Astrocyte (in vitro differentiated cells and primary cell): ENCODE results near the gene FUT8. TPM values are rescaled to one million over a fixed set of nuclear protein-coding genes. Genes with fewer than 3 reads are reported as not detected.

Source experiments
- DNase-seq: peaks from one replicate; pipeline ENCODE4 v3.0.0-alpha.2; 2010; ENCODE audit warnings: low read depth
- FAIRE-seq: peaks from 2 replicates; lab custom pipeline; 2011; peaks lifted over from hg19 to GRCh38; lab: Jason Lieb, UNC
- H2AFZ ChIP-seq: 2 replicates; pipeline ENCODE4 v1.6.0; 2012; ENCODE audit warnings: low read depth, low read length, inconsistent platforms
- H3K27ac ChIP-seq: 2 replicates; pipeline ENCODE4 v1.5.1; 2011; ENCODE audit warnings: low read depth, low read length, inconsistent platforms
- H3K27me3 ChIP-seq: 2 replicates; pipeline ENCODE4 v1.6.0; 2011; ENCODE audit warnings: low read length, inconsistent platforms; ENCODE audit not compliant: insufficient read depth
- H3K36me3 ChIP-seq: 2 replicates; pipeline ENCODE4 v1.5.1; 2011; ENCODE audit warnings: low read length, inconsistent platforms; ENCODE audit not compliant: insufficient read depth
- H3K4me1 ChIP-seq: 2 replicates; pipeline ENCODE4 v1.5.1; 2011; ENCODE audit warnings: low read length, inconsistent platforms; ENCODE audit not compliant: insufficient read depth
- H3K4me2 ChIP-seq: 2 replicates; pipeline ENCODE4 v1.6.0; 2012; ENCODE audit warnings: low read length, inconsistent platforms
- H3K4me3 ChIP-seq: 2 replicates; pipeline ENCODE4 v1.5.1; 2011; ENCODE audit warnings: low read depth, mild to moderate bottlenecking, low read length, inconsistent platforms; ENCODE audit not compliant: insufficient read depth
- H3K79me2 ChIP-seq: 2 replicates; pipeline ENCODE4 v1.6.0; 2012; ENCODE audit warnings: mild to moderate bottlenecking, low read length, inconsistent platforms; ENCODE audit not compliant: insufficient read depth
- H3K9ac ChIP-seq: 2 replicates; pipeline ENCODE4 v1.6.0; 2012; ENCODE audit warnings: mild to moderate bottlenecking, low read length, inconsistent platforms
- H3K9me3 ChIP-seq: 2 replicates; pipeline ENCODE4 v1.5.1; 2012; ENCODE audit warnings: low read depth, mild to moderate bottlenecking, low read length, inconsistent platforms; ENCODE audit not compliant: insufficient read depth
- H4K20me1 ChIP-seq: 2 replicates; pipeline ENCODE4 v1.6.0; 2012; ENCODE audit warnings: low read length, inconsistent platforms; ENCODE audit not compliant: insufficient read depth
- H3K27ac Mint-ChIP-seq: one replicate; pipeline ENCODE4 v1.8.0; 2021; ENCODE audit warnings: mild to moderate bottlenecking, mixed read lengths; ENCODE audit not compliant: unreplicated experiment
- H3K27me3 Mint-ChIP-seq: one replicate; pipeline ENCODE4 v1.8.0; 2021; ENCODE audit warnings: low read depth, mixed read lengths; ENCODE audit not compliant: unreplicated experiment
- H3K36me3 Mint-ChIP-seq: one replicate; pipeline ENCODE4 v1.8.0; 2021; ENCODE audit warnings: low read depth, mixed read lengths; ENCODE audit not compliant: unreplicated experiment
- H3K4me1 Mint-ChIP-seq: one replicate; pipeline ENCODE4 v1.8.0; 2021; ENCODE audit warnings: low read depth, mixed read lengths; ENCODE audit not compliant: unreplicated experiment
- H3K4me3 Mint-ChIP-seq: one replicate; pipeline ENCODE4 v1.8.0; 2021; ENCODE audit warnings: mild to moderate bottlenecking, moderate library complexity, mixed read lengths; ENCODE audit not compliant: unreplicated experiment
- H3K9me3 Mint-ChIP-seq: one replicate; pipeline ENCODE4 v1.8.0; 2021; ENCODE audit warnings: mild to moderate bottlenecking, mixed read lengths; ENCODE audit not compliant: unreplicated experiment
- EZH2 ChIP-seq: IDR thresholded peaks from 2 replicates; pipeline ENCODE4 v1.6.1; 2012; ENCODE audit warnings: mild to moderate bottlenecking, low read length, inconsistent platforms; ENCODE audit not compliant: insufficient read depth
- total RNA-seq: library from RNA; stranded (reverse); gene quantifications from 2 replicates; pipeline ENCODE4 v1.2.1, GENCODE V29; 2021
- TF ChIP-seq, protein P1 (sequence below): IDR thresholded peaks from 2 replicates; pipeline ENCODE4 v1.5.1; 2011; ENCODE audit warnings: low read depth, mild to moderate bottlenecking, inconsistent platforms, low read length, moderate library complexity; ENCODE audit not compliant: insufficient read depth

The FUT8 gene
- total RNA-seq, 1 donor from 2014 or later = 52.7 TPM

DNA sequence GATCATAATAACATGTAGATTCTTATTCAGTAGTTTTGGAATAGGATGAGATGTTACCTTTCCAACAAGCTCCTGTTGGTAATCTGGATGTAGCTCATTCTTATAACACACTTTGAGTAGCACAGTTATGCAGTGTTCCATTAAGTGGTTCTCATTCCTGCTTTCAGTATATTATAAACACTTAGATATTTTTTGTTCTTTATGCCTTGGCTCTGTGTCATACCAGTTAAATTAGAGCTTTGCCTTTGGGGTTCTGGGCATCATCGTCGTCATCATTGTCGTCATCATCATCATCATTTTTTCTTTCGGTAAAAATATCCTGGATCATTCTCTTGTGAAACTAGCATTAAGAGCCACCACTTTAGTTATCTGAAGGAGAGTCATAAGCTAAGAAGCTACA, 87.5 kb downstream of the FUT8 start:
- TF ChIP-seq EZH2 = no peak
- TF ChIP-seq, protein P1, sequence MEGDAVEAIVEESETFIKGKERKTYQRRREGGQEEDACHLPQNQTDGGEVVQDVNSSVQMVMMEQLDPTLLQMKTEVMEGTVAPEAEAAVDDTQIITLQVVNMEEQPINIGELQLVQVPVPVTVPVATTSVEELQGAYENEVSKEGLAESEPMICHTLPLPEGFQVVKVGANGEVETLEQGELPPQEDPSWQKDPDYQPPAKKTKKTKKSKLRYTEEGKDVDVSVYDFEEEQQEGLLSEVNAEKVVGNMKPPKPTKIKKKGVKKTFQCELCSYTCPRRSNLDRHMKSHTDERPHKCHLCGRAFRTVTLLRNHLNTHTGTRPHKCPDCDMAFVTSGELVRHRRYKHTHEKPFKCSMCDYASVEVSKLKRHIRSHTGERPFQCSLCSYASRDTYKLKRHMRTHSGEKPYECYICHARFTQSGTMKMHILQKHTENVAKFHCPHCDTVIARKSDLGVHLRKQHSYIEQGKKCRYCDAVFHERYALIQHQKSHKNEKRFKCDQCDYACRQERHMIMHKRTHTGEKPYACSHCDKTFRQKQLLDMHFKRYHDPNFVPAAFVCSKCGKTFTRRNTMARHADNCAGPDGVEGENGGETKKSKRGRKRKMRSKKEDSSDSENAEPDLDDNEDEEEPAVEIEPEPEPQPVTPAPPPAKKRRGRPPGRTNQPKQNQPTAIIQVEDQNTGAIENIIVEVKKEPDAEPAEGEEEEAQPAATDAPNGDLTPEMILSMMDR = no peak
- DNase-seq (no peak), FAIRE-seq (peak; percentile 9)
- Histone ChIP-seq H3K36me3 (no peaks in the 10 kb centered on the region), H3K4me2 (no peak overlapping the region), H3K79me2 (peaks cover 83% of the 10 kb centered on the region), H3K4me1 (peaks cover 3% of the 10 kb centered on the region), H3K27ac (no peak overlapping the region), H2AFZ (no peak overlapping the region), H3K9me3 (no peaks in the 10 kb centered on the region), H4K20me1 (peaks cover 23% of the 10 kb centered on the region), H3K4me3 (no peak overlapping the region), H3K9ac (no peak overlapping the region), H3K27me3 (no peaks in the 10 kb centered on the region)
- Mint-ChIP-seq H3K9me3 (no peaks in the 10 kb centered on the region), H3K36me3 (peaks cover 2% of the 10 kb centered on the region), H3K4me3 (no peak overlapping the region), H3K27ac (no peak overlapping the region), H3K4me1 (peaks cover 7% of the 10 kb centered on the region), H3K27me3 (no peaks in the 10 kb centered on the region)

DNA sequence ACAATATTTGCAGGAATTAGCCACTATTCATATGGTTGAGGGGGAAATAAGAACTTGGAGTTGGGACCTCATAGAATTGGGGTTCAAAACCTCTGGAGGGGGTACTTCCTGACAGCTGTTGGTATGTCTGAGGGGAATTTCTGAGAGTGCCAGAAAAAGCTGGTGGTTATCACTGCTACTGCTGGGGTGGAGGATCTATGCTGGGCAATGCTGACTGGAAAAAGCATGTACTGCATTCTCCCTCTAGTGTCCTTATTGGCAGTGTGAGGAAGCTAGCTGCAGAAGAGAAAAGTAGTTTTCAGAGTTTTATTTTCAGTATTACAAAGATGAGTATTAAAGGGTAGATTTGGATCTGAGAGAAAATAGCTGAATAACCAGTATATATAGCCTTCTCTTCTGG, 88.8 kb downstream of the FUT8 start:
- Mint-ChIP-seq H3K4me3 (no peak overlapping the region), H3K36me3 (peaks cover under 1% of the 10 kb centered on the region), H3K27ac (no peak overlapping the region), H3K27me3 (no peaks in the 10 kb centered on the region), H3K9me3 (no peaks in the 10 kb centered on the region), H3K4me1 (peaks cover 7% of the 10 kb centered on the region)
- no peak overlapping the region for H3K27ac ChIP-seq
- H3K9ac ChIP-seq = no peak overlapping the region
- H2AFZ ChIP-seq = no peak overlapping the region
- H3K36me3 ChIP-seq = no peaks in the 10 kb centered on the region
- DNase-seq = no peak
- FAIRE-seq = no peak
- H4K20me1 ChIP-seq = peaks cover 23% of the 10 kb centered on the region
- TF ChIP-seq EZH2 = no peak
- TF ChIP-seq, protein P1 = no peak
- H3K4me1 ChIP-seq = peaks cover 3% of the 10 kb centered on the region
- H3K9me3 ChIP-seq = no peaks in the 10 kb centered on the region
- H3K79me2 ChIP-seq = peaks cover 83% of the 10 kb centered on the region
- no peak overlapping the region for H3K4me3 ChIP-seq
- H3K27me3 ChIP-seq = no peaks in the 10 kb centered on the region
- H3K4me2 ChIP-seq = no peak overlapping the region

DNA sequence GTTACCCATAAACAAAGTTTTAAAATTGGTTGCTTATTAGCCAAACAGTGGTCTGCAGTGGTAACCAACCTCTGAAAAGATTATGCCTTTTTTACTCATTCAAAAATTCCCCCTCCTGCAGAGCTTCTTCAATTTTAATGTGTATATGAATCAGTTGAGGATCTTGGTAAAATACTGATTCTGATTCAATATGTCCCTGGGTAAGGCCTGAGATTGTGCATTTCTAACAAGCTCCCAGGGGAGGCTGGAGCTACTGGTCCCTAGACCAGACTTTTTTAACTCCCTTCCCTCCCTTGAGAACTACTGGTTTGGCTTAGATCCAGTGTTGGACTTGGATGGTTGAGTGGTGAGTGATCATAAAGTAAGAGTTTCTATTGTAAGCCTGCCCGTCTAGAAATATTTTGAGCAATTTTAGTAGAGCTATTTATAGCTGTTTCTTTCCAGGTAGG, 90.2 kb downstream of the FUT8 start:
- Histone ChIP-seq H4K20me1 (peaks cover 29% of the 10 kb centered on the region), H2AFZ (no peak overlapping the region), H3K4me1 (peaks cover 3% of the 10 kb centered on the region), H3K4me2 (peak overlapping the region; percentile 8), H3K9me3 (no peaks in the 10 kb centered on the region), H3K27ac (no peak overlapping the region), H3K4me3 (no peak overlapping the region), H3K9ac (no peak overlapping the region), H3K27me3 (no peaks in the 10 kb centered on the region), H3K36me3 (no peaks in the 10 kb centered on the region), H3K79me2 (peaks cover 86% of the 10 kb centered on the region)
- FAIRE-seq = peak; percentile 68
- peaks cover 2% of the 10 kb centered on the region for H3K9me3 Mint-ChIP-seq
- peak; percentile 86 for DNase-seq
- peak overlapping the region; percentile 88 for H3K27ac Mint-ChIP-seq
- peaks cover 7% of the 10 kb centered on the region for H3K4me1 Mint-ChIP-seq
- H3K27me3 Mint-ChIP-seq = no peaks in the 10 kb centered on the region
- peak overlapping the region; percentile 51 for H3K4me3 Mint-ChIP-seq
- TF ChIP-seq, protein P1 = no peak
- TF ChIP-seq EZH2 = no peak
- H3K36me3 Mint-ChIP-seq = peaks cover 1% of the 10 kb centered on the region
